ENCODE results near the gene PUM2.

The PUM2 gene

DNA sequence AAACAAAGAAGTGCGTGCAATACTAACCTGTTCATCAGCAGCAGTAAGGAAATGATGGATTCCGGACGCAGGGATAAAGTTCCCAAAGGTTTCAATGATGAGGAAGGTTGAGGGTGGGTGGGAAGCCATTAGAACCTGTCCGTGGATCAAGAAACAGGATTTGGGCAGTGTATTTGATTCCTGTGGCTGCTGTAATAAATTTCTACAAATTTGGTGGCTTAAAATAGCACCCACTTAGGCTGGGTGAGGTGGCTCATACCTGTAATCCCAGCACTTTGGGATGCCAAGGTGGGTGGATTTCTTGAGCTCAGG is 120.6 kb downstream of the PUM2 start:
- no peak for DNase-seq
- Histone ChIP-seq H3K27ac (ENCODE audit: low read depth, low read length) (no peak overlapping the region), H3K18ac (ENCODE audit: low read length) (no peak overlapping the region), H3K23ac (ENCODE audit: low read length) (no peak overlapping the region), H3K36me3 (ENCODE audit: control insufficient read depth, insufficient read depth, low read length) (no peaks in the 10 kb centered on the region), H4K5ac (ENCODE audit: low read length) (no peak overlapping the region), H2BK5ac (ENCODE audit: low read length) (no peak overlapping the region), H3K4ac (ENCODE audit: low read depth, low read length) (no peak overlapping the region), H3K79me1 (ENCODE audit: low read length) (no peaks in the 10 kb centered on the region), H3K79me2 (ENCODE audit: control insufficient read depth, insufficient read depth, low read length) (no peaks in the 10 kb centered on the region), H3K4me3 (ENCODE audit: low read length) (no peak overlapping the region), H3K56ac (ENCODE audit: low read length) (no peak overlapping the region), H2BK120ac (ENCODE audit: low read depth, low read length) (no peak overlapping the region), H3K27me3 (ENCODE audit: insufficient read depth, low read length, poor library complexity) (no peaks in the 10 kb centered on the region), H2BK15ac (replicated peaks; ENCODE audit: low read depth) (no peak overlapping the region), H3K9ac (ENCODE audit: low read length) (no peak overlapping the region), H4K8ac (ENCODE audit: low read depth, low read length) (no peak overlapping the region), H3K4me1 (ENCODE audit: control insufficient read depth, low read depth, low read length) (peaks cover 4% of the 10 kb centered on the region), H3K4me2 (ENCODE audit: low read length) (no peak overlapping the region), H2AK5ac (ENCODE audit: low read length) (no peak overlapping the region)
- no CpG with 5 or more reads among the region's 4 CpGs for WGBS (ENCODE audit: extremely low coverage, insufficient coverage, low lambda C conversion rate)

GRCh38 chr2:20229322-20230113 is 121.1 kb downstream of the PUM2 start:
- Histone ChIP-seq H3K4ac (ENCODE audit: low read depth, low read length) (no peak overlapping the region), H2AK5ac (ENCODE audit: low read length) (no peak overlapping the region), H4K8ac (ENCODE audit: low read depth, low read length) (no peak overlapping the region), H3K4me3 (ENCODE audit: low read length) (no peak overlapping the region), H3K4me1 (ENCODE audit: control insufficient read depth, low read depth, low read length) (peaks cover 4% of the 10 kb centered on the region), H3K79me2 (ENCODE audit: control insufficient read depth, insufficient read depth, low read length) (no peaks in the 10 kb centered on the region), H2BK120ac (ENCODE audit: low read depth, low read length) (no peak overlapping the region), H3K27ac (ENCODE audit: low read depth, low read length) (no peak overlapping the region), H3K4me2 (ENCODE audit: low read length) (no peak overlapping the region), H3K18ac (ENCODE audit: low read length) (no peak overlapping the region), H2BK15ac (replicated peaks; ENCODE audit: low read depth) (no peak overlapping the region), H3K56ac (ENCODE audit: low read length) (no peak overlapping the region), H3K36me3 (ENCODE audit: control insufficient read depth, insufficient read depth, low read length) (no peaks in the 10 kb centered on the region), H3K23ac (ENCODE audit: low read length) (no peak overlapping the region), H4K5ac (ENCODE audit: low read length) (no peak overlapping the region), H2BK5ac (ENCODE audit: low read length) (no peak overlapping the region), H3K27me3 (ENCODE audit: insufficient read depth, low read length, poor library complexity) (no peaks in the 10 kb centered on the region), H3K9ac (ENCODE audit: low read length) (no peak overlapping the region), H3K79me1 (ENCODE audit: low read length) (no peaks in the 10 kb centered on the region)
- WGBS (ENCODE audit: extremely low coverage, insufficient coverage, low lambda C conversion rate) = no CpG with 5 or more reads among the region's 8 CpGs
- DNase-seq = no peak

DNA sequence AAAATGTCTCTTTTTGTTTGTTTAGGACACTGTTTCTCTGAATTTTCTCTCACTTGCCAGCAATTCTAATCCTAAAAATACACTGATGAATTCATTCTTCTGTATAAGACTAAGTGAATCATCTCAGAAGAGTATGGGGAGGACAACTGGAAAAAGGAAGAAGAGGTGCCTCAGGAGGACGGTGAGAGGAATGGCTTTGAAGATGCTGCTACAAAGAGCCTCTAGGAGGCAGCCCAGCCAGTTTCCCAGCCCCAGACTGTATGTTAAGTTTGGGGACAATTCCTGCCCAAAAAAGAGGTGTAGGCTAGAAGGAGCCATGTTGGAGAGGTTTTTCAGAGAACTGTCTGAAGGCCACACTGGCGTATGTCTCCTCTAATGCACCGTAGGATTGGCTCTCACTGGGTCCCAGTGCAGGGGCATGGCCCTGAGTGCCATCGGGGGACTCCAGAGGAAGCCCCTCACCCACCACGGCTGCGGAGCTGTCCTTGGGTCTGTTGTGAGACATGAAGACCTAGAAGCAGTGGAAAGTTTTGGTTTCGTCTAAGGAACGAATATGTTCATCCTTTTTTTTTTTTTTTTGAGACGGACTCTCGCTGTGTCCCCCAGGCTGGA is 122.6 kb downstream of the PUM2 start:
- Histone ChIP-seq H3K36me3 (ENCODE audit: control insufficient read depth, insufficient read depth, low read length) (no peaks in the 10 kb centered on the region), H3K79me2 (ENCODE audit: control insufficient read depth, insufficient read depth, low read length) (no peaks in the 10 kb centered on the region), H4K8ac (ENCODE audit: low read depth, low read length) (no peak overlapping the region), H3K4ac (ENCODE audit: low read depth, low read length) (no peak overlapping the region), H3K9ac (ENCODE audit: low read length) (no peak overlapping the region), H3K27me3 (ENCODE audit: insufficient read depth, low read length, poor library complexity) (no peaks in the 10 kb centered on the region), H3K27ac (ENCODE audit: low read depth, low read length) (no peak overlapping the region), H3K4me1 (ENCODE audit: control insufficient read depth, low read depth, low read length) (peaks cover 4% of the 10 kb centered on the region), H2BK5ac (ENCODE audit: low read length) (no peak overlapping the region), H2AK5ac (ENCODE audit: low read length) (no peak overlapping the region), H4K5ac (ENCODE audit: low read length) (no peak overlapping the region), H3K4me2 (ENCODE audit: low read length) (no peak overlapping the region), H3K4me3 (ENCODE audit: low read length) (no peak overlapping the region), H3K18ac (ENCODE audit: low read length) (no peak overlapping the region), H2BK120ac (ENCODE audit: low read depth, low read length) (no peak overlapping the region), H3K56ac (ENCODE audit: low read length) (no peak overlapping the region), H3K79me1 (ENCODE audit: low read length) (peaks cover under 1% of the 10 kb centered on the region), H3K23ac (ENCODE audit: low read length) (no peak overlapping the region), H2BK15ac (replicated peaks; ENCODE audit: low read depth) (no peak overlapping the region)
- no peak for DNase-seq
- WGBS (ENCODE audit: extremely low coverage, insufficient coverage, low lambda C conversion rate) = no CpG with 5 or more reads among the region's 10 CpGs

GRCh38 chr2:20226152-20226545 is 124.5 kb downstream of the PUM2 start:
- no CpG with 5 or more reads among the region's 14 CpGs for WGBS (ENCODE audit: extremely low coverage, insufficient coverage, low lambda C conversion rate)

DNA sequence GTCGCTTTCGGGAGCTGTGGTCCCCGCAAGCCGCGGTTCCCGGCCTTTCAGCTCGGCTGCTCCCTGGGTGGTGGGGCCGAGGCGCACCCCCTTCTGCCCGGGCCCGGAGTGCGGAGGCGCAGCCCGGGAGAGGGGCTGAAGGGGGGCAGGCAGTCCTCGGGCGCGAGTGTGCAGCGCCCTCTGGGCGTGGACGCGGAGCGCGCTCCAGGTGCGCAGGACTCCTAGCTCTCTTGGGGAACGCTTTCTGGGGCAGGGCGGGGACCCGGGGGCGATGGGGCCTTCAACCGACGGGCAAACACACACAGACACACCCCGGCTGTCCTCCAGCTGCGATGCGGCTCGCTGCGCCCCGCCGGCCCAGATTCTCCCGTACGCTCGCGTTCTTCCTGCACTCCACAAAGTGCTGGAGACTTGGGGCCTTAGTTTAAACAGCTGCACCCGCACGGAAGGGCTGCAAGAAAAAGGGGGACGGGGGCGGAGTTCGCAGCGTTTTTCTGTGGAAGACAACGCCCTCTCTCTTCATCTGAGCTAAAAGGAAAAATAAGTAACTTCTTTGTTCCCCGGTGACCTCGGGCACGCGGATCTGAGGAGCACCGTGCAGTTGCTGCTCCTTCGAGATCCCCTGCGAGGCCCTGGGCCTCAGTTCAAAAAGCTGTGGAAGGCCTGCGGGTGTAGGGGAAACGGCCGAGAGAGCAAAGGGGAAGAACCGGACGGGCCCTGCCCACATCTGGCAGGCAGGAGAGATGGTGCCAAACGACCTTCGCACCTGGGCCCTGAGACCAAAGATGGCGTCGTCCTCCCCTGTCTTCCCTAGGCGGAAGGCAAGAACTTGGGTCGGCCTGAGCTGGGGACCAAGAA is 125.1 kb downstream of the PUM2 start:
- Histone ChIP-seq H3K79me2 (ENCODE audit: control insufficient read depth, insufficient read depth, low read length) (peaks cover 13% of the 10 kb centered on the region), H3K27ac (ENCODE audit: low read depth, low read length) (no peak overlapping the region), H3K4me1 (ENCODE audit: control insufficient read depth, low read depth, low read length) (peaks cover 6% of the 10 kb centered on the region), H3K36me3 (ENCODE audit: control insufficient read depth, insufficient read depth, low read length) (no peaks in the 10 kb centered on the region), H2BK15ac (replicated peaks; ENCODE audit: low read depth) (no peak overlapping the region), H3K27me3 (ENCODE audit: insufficient read depth, low read length, poor library complexity) (no peaks in the 10 kb centered on the region), H3K9ac (ENCODE audit: low read length) (peak overlapping the region; percentile 84), H3K4me2 (ENCODE audit: low read length) (peak overlapping the region; percentile 77), H3K79me1 (ENCODE audit: low read length) (peaks cover 8% of the 10 kb centered on the region), H3K4me3 (ENCODE audit: low read length) (peak overlapping the region; percentile 49), H2BK5ac (ENCODE audit: low read length) (no peak overlapping the region), H3K18ac (ENCODE audit: low read length) (peak overlapping the region; percentile 71), H2BK120ac (ENCODE audit: low read depth, low read length) (no peak overlapping the region), H2AK5ac (ENCODE audit: low read length) (no peak overlapping the region), H3K56ac (ENCODE audit: low read length) (peak overlapping the region; percentile 92), H3K23ac (ENCODE audit: low read length) (no peak overlapping the region), H4K5ac (ENCODE audit: low read length) (no peak overlapping the region), H4K8ac (ENCODE audit: low read depth, low read length) (no peak overlapping the region), H3K4ac (ENCODE audit: low read depth, low read length) (no peak overlapping the region)
- DNase-seq = peak; percentile 76
- WGBS (ENCODE audit: extremely low coverage, insufficient coverage, low lambda C conversion rate) = no CpG with 5 or more reads among the region's 66 CpGs

More at GRCh38 chr2:20226152-20226545, 124.5 kb downstream of the PUM2 start:
- Histone ChIP-seq H3K4me1 (ENCODE audit: control insufficient read depth, low read depth, low read length) (peaks cover 6% of the 10 kb centered on the region), H3K23ac (ENCODE audit: low read length) (no peak overlapping the region), H3K36me3 (ENCODE audit: control insufficient read depth, insufficient read depth, low read length) (no peaks in the 10 kb centered on the region), H3K4me3 (ENCODE audit: low read length) (no peak overlapping the region), H3K18ac (ENCODE audit: low read length) (no peak overlapping the region), H4K8ac (ENCODE audit: low read depth, low read length) (no peak overlapping the region), H3K56ac (ENCODE audit: low read length) (no peak overlapping the region), H3K27me3 (ENCODE audit: insufficient read depth, low read length, poor library complexity) (no peaks in the 10 kb centered on the region), H3K4me2 (ENCODE audit: low read length) (no peak overlapping the region), H3K79me2 (ENCODE audit: control insufficient read depth, insufficient read depth, low read length) (peaks cover 8% of the 10 kb centered on the region), H2BK15ac (replicated peaks; ENCODE audit: low read depth) (no peak overlapping the region), H3K9ac (ENCODE audit: low read length) (no peak overlapping the region), H3K4ac (ENCODE audit: low read depth, low read length) (no peak overlapping the region), H3K79me1 (ENCODE audit: low read length) (peaks cover 5% of the 10 kb centered on the region), H2BK5ac (ENCODE audit: low read length) (no peak overlapping the region), H2BK120ac (ENCODE audit: low read depth, low read length) (no peak overlapping the region), H4K5ac (ENCODE audit: low read length) (no peak overlapping the region), H2AK5ac (ENCODE audit: low read length) (no peak overlapping the region), H3K27ac (ENCODE audit: low read depth, low read length) (no peak overlapping the region)
- no peak for DNase-seq

Measured in mesendoderm (in vitro differentiated cells).